ENCODE results near the gene PLCB4.

PLCB4 gene

GRCh38 chr20:9523636-9524035, 454.7 kb downstream of the PLCB4 start:
- no peak for DNase-seq (ENCODE audit: low spot score)

Data from pons (tissue), 1 donor.